ENCODE results near the gene PSMD4.

PSMD4 gene

GRCh38 chr1:151309811-151310323 lies 55.3 kb downstream of the PSMD4 start:
- H3K4me3 ChIP-seq (replicated peaks; ENCODE audit: low read depth, low read length), result no peak overlapping the region
- DNase-seq (ENCODE audit: low read depth), result peak; percentile 67
- no peak for TF ChIP-seq CTCF (IDR thresholded peaks at IDR 0.05; ENCODE audit: low read length, missing control alignments)

- no peak for TF ChIP-seq CTCF (IDR thresholded peaks at IDR 0.05; ENCODE audit: low read length, missing control alignments)
- DNase-seq (ENCODE audit: low read depth), result peak; percentile 28
- H3K4me3 ChIP-seq (replicated peaks; ENCODE audit: low read depth, low read length), result no peak overlapping the region
Measured at GRCh38 chr1:151311011-151311410, 56.5 kb downstream of the PSMD4 start.

- DNase-seq (ENCODE audit: low read depth), result peak; percentile 99
- TF ChIP-seq CTCF (IDR thresholded peaks at IDR 0.05; ENCODE audit: low read length, missing control alignments), result no peak
- no peak overlapping the region for H3K4me3 ChIP-seq (replicated peaks; ENCODE audit: low read depth, low read length)
Measured at GRCh38 chr1:151311589-151312331, 57.2 kb downstream of the PSMD4 start.

- TF ChIP-seq CTCF (IDR thresholded peaks at IDR 0.05; ENCODE audit: low read length, missing control alignments), result no peak
- no peak overlapping the region for H3K4me3 ChIP-seq (replicated peaks; ENCODE audit: low read depth, low read length)
- DNase-seq (ENCODE audit: low read depth), result peak; percentile 20
Measured at GRCh38 chr1:151312411-151312810, 57.9 kb downstream of the PSMD4 start.

- TF ChIP-seq CTCF (IDR thresholded peaks at IDR 0.05; ENCODE audit: low read length, missing control alignments), result no peak
- DNase-seq (ENCODE audit: low read depth), result no peak
- no peak overlapping the region for H3K4me3 ChIP-seq (replicated peaks; ENCODE audit: low read depth, low read length)
Measured at GRCh38 chr1:151312826-151313225, 58.3 kb downstream of the PSMD4 start.

- no peak overlapping the region for H3K4me3 ChIP-seq (replicated peaks; ENCODE audit: low read depth, low read length)
- TF ChIP-seq CTCF (IDR thresholded peaks at IDR 0.05; ENCODE audit: low read length, missing control alignments), result no peak
- peak; percentile 44 for DNase-seq (ENCODE audit: low read depth)
Measured at GRCh38 chr1:151313501-151313900, 59.0 kb downstream of the PSMD4 start.

Measured in fibroblast of pulmonary artery (primary cell).